ENCODE results near the gene SDF4.

- TF ChIP-seq CTCF (IDR thresholded peaks at IDR 0.05; ENCODE audit: borderline replicate concordance, extremely low read depth, low read length, poor library complexity, severe bottlenecking) (peak; percentile 4), EZH2 (IDR thresholded peaks at IDR 0.05; ENCODE audit: borderline replicate concordance, low read depth, low read length, severe bottlenecking) (no peak)
These were observed 35.9 kb upstream of the SDF4 start for GRCh38 chr1:1267488-1268283.

All from DND-41 (cell line).